ENCODE measurements around the gene BEND3. TPM values are rescaled to one million over a fixed set of nuclear protein-coding genes. Genes with fewer than 3 reads are reported as not detected.
A peak's percentile ranks its signal among the peaks of the same experiment; 100 is the strongest.
"Not testable (repeated sequence)": the region's sequence is repeated elsewhere in the genome, so short reads cannot be mapped to it uniquely, and the experiment has no call there.

Gene BEND3
- 2.3 TPM for polyA plus RNA-seq (2012; ENCODE audit: insufficient read depth, insufficient read length)

DNA sequence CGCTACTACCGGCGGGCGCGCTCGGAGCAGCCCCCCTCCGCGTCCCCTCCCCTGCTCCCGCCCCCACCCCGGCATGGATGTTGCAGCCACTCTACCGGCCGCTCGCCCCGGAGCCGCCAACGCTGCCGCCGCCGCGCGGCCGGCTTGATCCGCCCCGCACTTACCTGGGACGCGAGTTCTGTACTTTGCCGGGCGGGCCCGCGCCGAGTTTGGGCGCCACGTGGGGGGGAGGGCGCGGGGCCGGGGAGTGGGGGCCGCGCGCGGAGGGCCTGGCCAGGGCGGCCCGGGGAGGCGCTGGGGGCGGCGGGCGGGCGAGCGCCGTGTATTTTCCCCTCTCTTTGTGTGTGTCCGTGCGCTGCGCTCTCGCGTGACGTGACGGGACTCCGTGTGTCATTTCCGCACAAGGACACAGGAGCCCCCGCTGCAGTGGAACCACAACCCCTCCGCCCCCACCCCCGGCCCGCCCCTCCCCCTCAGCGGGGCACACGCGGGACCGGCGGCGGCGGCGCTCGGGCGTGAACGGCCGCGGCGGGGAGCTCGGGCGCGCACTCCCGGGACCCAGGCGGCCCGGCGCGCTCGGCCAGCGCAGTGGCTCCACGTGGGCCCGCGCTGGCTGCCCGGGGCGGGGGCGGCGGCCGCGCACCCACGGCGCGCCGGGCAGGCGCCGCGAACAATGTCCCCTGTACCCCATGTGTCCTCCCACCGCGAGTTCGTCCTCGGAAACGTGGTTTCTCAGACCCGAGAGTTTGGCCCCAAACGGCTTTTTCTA is at the start of gene BEND3:
BEND3 (minus strand) TSS at position 590 of the 769 bp plus-strand sequence. CDS start 16,230 bp downstream, outside the sequence.
- H3K4me3 ChIP-seq (ENCODE audit: low read length) = peak within 1 kb of the TSS; percentile 61
- DNase-seq (ENCODE audit: low read depth, low spot score) = no peak

DNA sequence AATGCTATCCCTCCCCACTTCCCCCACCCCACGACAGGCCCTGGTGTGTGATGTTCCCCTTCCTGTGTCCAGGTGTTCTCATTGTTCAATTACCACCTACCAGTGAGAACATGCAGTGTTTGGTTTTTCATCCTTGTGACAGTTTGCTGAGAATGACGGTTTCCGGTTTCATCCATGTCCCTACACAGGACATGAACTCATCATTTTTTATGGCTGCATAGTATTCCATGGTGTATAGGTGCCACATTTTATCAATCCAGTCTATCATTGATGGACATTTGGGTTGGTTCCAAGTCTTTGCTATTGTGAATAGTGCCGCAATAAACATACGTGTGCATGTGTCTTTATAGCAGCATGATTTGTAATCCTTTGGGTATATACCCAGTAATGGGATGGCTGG is 49.0 kb upstream of the BEND3 start:
- not testable (repeated sequence) for DNase-seq (ENCODE audit: low read depth, low spot score); H3K4me3 ChIP-seq (ENCODE audit: low read length)

DNA sequence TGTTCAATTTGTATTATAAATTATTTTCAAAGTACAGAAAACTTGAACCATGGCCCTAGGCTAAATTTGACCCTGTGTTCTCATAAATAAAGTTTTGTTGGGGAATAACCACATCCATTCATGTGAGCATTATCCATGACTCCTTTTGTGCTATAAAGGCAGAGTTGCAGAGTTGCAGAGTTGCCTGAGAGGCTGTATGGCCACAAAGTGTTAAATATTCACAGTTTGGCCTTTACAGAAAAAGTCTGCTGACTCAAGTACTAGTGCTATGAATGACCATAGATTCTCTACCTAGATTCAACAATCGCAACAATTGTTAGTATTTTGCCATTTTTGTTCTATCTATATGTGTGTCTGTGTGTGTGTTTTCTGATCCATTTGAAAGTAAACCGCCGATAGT is 46.2 kb upstream of the BEND3 start:
- no peak overlapping the region for H3K4me3 ChIP-seq (ENCODE audit: low read length)
- DNase-seq (ENCODE audit: low read depth, low spot score) = no peak

DNA sequence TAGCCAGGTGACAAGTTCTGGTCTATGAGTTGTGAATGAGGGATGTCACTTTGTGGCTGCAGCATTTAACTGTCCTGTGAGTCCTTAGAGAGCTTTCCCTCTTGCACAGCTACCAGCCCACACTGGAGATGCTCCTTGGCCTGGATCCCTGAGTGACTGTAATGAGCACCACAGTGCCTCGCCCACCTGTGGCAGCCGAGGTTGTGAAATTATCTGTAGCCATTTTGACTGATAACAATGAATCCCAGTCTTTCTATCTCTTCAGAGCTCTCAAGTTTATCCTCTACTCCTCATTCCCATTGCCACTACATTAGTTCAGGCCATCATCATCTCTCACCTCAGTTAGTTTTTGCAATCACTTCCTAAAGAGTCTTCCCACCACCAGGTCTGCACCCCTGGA is 41.3 kb upstream of the BEND3 start:
- H3K4me3 ChIP-seq (ENCODE audit: low read length) = no peak overlapping the region

GRCh38 chr6:107154801-107155160 is 39.5 kb upstream of the BEND3 start:
- no peak overlapping the region for H3K4me3 ChIP-seq (ENCODE audit: low read length)
- DNase-seq (ENCODE audit: low read depth, low spot score) = no peak

More for the DNA sequence above, 41.3 kb upstream of the BEND3 start:
- DNase-seq (ENCODE audit: low read depth, low spot score) = no peak

GRCh38 chr6:107154131-107154800 is 39.0 kb upstream of the BEND3 start:
- H3K4me3 ChIP-seq (ENCODE audit: low read length) = no peak overlapping the region
- DNase-seq (ENCODE audit: low read depth, low spot score) = no peak

DNA sequence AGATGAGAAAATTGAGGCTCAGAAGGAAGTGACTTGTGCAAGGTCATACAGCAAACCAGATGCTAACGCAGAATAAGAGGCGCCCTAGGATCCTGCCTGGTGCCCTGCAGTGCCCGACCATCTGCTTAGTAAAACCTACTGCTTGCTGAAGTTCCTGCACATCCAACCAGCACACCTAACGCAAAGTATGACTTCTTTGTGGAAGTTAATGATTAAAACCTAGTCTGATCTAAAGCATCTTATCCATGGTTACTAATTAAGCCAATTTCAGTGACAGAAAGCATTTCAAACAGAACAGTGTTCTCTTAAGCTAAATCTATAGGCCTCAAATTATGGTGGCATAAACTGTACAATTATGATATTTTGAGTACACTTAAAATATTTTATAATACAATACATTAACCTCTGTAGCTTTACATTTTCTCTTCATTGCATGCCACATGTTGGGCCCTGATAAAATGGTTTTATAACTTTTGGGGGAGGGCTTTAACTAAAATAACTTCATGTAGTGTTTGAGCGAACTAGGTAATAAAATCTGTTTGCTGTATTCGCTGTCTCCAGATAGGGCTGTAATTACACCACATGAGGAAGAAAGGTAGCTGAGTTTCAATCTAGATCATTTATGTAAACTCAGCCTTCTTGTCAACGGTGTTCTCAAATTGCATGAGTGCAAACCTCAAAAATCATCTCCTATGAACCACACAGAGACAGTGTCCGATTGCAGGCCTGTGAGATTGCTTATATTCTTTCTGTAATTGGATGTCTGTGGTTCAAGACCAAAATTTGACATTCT is 37.5 kb upstream of the BEND3 start:
- no peak for DNase-seq (ENCODE audit: low read depth, low spot score)
- H3K4me3 ChIP-seq (ENCODE audit: low read length) = no peak overlapping the region

DNA sequence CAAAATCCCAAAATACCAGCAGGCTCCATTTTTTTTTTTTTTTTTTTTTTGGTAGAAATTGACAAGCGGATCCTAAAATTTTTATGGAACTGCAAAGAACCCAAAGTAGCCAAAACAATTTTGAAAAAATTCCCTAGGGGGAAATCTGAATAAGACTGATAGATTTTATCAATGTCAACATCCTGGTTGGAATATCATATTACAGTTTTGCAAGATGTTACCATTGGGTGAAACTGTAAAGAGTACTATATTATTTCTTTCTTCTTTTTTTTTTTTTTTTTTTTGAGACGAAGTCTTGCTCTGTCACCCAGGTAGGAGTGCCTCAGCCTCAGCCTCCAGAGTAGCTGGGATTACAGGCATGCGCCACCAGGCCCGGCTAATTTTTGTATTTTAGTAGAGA is 29.4 kb upstream of the BEND3 start:
- no peak for DNase-seq (ENCODE audit: low read depth, low spot score)
- no peak overlapping the region for H3K4me3 ChIP-seq (ENCODE audit: low read length)

DNA sequence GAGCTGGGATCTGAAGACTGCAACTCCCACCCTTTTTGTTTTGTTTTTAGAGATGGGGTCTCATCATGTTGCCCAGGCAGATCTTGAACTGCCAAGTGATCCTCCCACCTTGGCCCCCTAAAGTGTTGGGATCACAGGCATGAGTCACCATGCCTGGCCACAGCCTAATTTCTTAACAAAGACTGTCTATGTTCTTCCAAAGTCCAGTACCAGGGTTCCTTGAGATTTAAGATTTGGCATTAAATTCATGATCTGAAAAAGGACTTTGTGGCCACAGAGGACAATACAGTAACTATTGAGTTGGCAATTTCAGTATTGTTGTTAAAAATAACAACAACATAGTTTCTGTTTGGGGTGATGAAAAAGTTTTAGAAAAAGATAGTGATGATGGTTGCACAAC is 28.7 kb upstream of the BEND3 start:
- H3K4me3 ChIP-seq (ENCODE audit: low read length) = no peak overlapping the region
- no peak for DNase-seq (ENCODE audit: low read depth, low spot score)

- no peak for DNase-seq (ENCODE audit: low read depth, low spot score)
- no peak overlapping the region for H3K4me3 ChIP-seq (ENCODE audit: low read length)
Observed at GRCh38 chr6:107140581-107140980, 25.3 kb upstream of the BEND3 start.

DNA sequence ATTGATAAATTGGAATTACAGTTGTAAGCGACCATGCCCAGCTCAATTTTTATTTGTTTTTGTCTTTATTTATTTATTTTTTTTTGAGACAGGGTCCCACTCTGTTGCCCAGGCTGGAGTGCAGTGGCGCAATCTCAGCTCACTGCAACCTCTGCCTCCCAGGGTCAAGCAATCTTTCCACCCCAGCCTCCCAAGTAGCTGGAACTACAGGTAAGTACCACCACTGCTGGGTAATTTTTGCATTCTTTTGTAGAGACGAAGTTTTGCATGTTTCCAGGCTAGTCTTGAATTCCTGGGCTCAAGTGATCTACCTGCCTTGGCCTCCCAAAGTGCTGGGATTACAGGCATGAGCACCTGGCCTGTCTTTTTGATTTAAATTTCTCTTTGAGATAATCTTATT is 21.0 kb upstream of the BEND3 start:
- not testable (repeated sequence) for H3K4me3 ChIP-seq (ENCODE audit: low read length); DNase-seq (ENCODE audit: low read depth, low spot score)

DNA sequence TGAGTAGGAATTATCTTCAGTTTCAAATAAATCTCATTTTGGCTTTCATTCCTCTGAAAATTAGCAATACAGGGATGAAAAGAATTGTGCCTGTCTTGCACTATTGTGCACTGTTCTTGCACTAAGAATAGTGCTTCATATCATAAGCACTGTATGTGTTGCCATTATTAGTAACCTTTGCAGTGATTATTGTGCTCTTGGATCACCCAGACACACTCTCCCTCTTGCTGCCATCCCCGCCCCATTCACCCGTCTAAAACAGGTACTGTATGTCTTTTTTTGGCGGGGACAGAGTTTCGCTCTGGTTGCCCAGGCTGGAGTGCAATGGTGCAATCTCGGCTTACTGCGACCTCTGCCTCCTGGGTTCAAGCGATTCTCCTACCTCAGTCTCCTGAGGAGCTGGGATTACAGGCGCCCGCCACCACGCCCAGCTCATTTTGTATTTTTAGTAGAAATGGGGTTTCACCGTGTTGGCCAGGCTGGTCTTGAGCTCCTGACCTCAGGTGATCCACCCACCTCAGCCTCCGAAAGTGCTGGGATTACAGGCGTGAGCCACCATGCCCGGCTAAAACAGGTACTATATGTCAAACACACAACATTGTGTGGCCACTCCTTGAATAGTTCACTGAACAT is 19.8 kb upstream of the BEND3 start:
- not testable (repeated sequence) for DNase-seq (ENCODE audit: low read depth, low spot score); H3K4me3 ChIP-seq (ENCODE audit: low read length)

DNA sequence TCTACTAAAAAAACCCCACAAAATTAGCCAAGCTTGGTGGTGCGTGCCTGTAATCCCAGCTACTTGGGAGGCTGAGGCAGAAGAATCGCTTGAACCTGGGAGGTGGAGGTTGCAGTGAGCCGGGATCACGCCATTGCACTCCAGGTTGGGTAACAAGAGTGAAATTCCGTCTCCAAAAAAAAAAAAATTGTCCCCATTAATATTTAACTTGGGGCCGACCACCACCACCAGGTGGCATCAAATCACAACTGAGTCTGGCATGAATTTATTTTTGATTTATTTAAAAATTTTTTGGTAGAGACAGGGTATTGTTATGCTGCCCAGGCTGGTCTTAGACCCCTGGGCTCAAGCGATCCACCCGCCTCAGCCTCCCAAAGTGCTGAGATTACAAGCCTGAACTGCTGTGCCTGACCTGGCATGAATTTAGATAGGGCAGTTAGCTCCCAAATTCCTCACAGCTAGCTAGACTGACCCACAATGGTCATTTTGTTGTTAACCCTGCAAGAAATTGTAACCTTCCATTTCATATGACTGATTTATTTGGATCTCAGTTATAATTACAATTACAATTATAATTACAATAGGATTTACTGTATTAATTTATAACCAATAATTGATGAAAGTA is 17.1 kb upstream of the BEND3 start:
- DNase-seq (ENCODE audit: low read depth, low spot score) = no peak
- H3K4me3 ChIP-seq (ENCODE audit: low read length) = no peak overlapping the region

DNA sequence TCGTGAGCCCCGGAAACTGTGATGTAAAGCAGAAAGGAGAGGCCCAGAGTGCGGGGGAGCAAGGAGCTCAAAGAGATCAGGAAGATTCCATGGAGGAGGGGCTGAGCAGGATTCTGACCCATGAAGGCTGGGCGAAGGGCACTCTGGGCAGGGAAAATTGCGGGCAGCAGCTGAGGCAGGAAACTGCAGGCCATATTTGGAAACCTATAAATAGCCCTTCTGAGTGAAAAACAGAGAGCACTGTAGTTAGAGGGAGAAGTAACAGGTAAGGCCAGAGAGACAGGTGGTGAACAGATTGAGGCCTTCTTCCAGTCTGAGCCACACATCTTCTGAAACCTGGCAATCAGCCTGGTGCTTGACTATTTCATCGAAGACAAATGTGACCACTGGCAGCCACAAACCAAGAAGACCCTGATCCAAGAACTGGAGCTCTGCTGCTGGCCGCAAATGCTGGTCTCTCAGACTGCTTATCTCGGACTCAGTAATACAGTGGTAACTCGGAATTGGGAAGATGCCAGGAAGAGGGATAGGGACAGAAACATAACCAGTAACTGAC is 14.1 kb upstream of the BEND3 start:
- H3K4me3 ChIP-seq (ENCODE audit: low read length) = no peak overlapping the region
- no peak for DNase-seq (ENCODE audit: low read depth, low spot score)

GRCh38 chr6:107128577-107128976 is 13.3 kb upstream of the BEND3 start:
- H3K4me3 ChIP-seq (ENCODE audit: low read length) = no peak overlapping the region
- DNase-seq (ENCODE audit: low read depth, low spot score) = no peak

GRCh38 chr6:107128175-107128574 is 12.9 kb upstream of the BEND3 start:
- H3K4me3 ChIP-seq (ENCODE audit: low read length) = no peak overlapping the region
- DNase-seq (ENCODE audit: low read depth, low spot score) = no peak

- H3K4me3 ChIP-seq (ENCODE audit: low read length) = no peak overlapping the region
- DNase-seq (ENCODE audit: low read depth, low spot score) = no peak
Observed at GRCh38 chr6:107125771-107126170, 10.5 kb upstream of the BEND3 start.

GRCh38 chr6:107124934-107125348 is 9.6 kb upstream of the BEND3 start:
- H3K4me3 ChIP-seq (ENCODE audit: low read length) = no peak overlapping the region
- no peak for DNase-seq (ENCODE audit: low read depth, low spot score)

DNA sequence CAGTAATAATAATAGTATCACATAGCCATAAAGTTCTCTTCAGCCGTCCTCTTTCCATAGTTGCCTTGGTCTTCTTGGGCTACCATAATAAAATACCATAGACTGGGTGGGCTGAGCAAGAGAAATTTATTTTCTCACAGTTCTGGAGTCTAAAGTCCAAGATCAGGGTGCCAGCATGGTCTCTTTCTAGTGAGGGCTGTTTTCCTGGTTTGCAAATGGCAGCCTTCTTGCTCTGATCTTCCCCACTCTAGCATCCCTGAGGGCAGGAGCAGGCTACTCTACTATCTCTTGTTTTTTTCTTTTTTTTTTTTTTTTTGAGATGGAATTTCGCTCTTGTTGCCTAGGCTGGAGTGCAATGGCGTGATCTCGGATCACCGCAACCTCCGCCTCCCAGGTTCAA is 8.2 kb upstream of the BEND3 start:
- no peak overlapping the region for H3K4me3 ChIP-seq (ENCODE audit: low read length)
- DNase-seq (ENCODE audit: low read depth, low spot score) = no peak
